ENCODE results near the gene CNOT6L. TPM values are rescaled to one million over a fixed set of nuclear protein-coding genes. Genes with fewer than 3 reads are reported as not detected.

Gene CNOT6L
- polyA plus RNA-seq, 1 of the 3 experiments (the other 2 are of a cell fraction), result 2.8 TPM

DNA sequence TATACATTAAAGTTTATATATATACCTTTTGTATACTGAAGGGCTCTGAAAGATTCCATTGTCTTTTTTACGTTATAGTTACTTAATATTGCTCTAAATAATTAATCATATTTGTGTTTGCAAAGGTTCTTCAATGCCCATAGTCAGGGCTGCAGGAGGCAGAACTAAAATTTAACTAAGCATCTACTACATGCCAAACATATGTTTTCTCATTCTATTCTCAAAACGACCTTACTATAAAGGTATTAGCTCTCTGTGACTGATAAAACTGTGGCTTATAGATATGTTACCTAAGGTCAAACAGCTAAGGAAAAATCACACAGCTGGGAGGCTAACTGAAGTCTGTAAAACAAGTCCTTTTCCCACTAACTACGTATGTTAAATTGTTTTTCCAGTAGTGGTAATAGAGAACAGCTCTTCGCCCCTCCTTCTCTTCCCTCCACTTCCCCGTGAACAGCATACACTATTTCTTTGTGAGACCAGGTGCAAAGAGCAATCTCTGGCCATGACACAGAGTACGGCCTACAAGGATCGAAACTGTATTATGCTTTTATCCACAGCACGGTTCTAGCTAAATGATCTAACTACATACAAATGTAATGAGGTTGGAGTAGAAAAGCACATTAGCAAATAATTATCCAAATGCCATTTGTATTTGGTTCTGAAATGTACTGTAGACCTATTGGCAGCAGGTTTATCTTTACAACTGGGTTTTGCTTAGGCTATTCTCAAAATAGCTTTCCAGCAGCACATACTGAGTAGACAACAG lies 1.7 kb downstream of the CNOT6L start:
- no peaks in the 10 kb centered on the region for H3K9me2 ChIP-seq
- no peak overlapping the region for H2AFZ ChIP-seq (ENCODE audit: low read depth)
- peaks cover 0 to 12% of the 10 kb centered on the region in 2 experiments; a peak in 2 of 4 replicates for H3K4me1 ChIP-seq (ENCODE audit: control insufficient read depth in 1 of 2, insufficient read depth in 2 of 2, low read depth in 1 of 2, low read length in 1 of 2)
- no peak for TF ChIP-seq TEAD4 (IDR thresholded peaks at IDR 0.05; ENCODE audit: borderline replicate concordance, insufficient read depth)
- no peak for TF ChIP-seq TAF1 (IDR thresholded peaks at IDR 0.05; ENCODE audit: borderline replicate concordance, low read depth, low read length)
- no peak for TF ChIP-seq NRF1 (IDR thresholded peaks at IDR 0.05; ENCODE audit: low read depth, low read length)
- TF ChIP-seq, protein P1, sequence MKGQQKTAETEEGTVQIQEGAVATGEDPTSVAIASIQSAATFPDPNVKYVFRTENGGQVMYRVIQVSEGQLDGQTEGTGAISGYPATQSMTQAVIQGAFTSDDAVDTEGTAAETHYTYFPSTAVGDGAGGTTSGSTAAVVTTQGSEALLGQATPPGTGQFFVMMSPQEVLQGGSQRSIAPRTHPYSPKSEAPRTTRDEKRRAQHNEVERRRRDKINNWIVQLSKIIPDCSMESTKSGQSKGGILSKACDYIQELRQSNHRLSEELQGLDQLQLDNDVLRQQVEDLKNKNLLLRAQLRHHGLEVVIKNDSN (IDR thresholded peaks at IDR 0.05; ENCODE audit: borderline replicate concordance, low read depth), result no peak
- no peak for TF ChIP-seq SIN3A (IDR thresholded peaks at IDR 0.05; ENCODE audit: borderline replicate concordance, low read depth, low read length)
- TF ChIP-seq, protein P2, sequence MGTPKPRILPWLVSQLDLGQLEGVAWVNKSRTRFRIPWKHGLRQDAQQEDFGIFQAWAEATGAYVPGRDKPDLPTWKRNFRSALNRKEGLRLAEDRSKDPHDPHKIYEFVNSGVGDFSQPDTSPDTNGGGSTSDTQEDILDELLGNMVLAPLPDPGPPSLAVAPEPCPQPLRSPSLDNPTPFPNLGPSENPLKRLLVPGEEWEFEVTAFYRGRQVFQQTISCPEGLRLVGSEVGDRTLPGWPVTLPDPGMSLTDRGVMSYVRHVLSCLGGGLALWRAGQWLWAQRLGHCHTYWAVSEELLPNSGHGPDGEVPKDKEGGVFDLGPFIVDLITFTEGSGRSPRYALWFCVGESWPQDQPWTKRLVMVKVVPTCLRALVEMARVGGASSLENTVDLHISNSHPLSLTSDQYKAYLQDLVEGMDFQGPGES (IDR thresholded peaks at IDR 0.05; ENCODE audit: low read depth, low read length), result no peak
- no peak for TF ChIP-seq FOXJ3 (CRISPR knock-in tag; IDR thresholded peaks at IDR 0.05)
- TF ChIP-seq, protein P3, sequence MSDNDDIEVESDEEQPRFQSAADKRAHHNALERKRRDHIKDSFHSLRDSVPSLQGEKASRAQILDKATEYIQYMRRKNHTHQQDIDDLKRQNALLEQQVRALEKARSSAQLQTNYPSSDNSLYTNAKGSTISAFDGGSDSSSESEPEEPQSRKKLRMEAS (IDR thresholded peaks at IDR 0.05; ENCODE audit: low read depth), result no peak
- no peak for TF ChIP-seq JUND (IDR thresholded peaks at IDR 0.05)
- TF ChIP-seq GATA2 (CRISPR knock-in tag; IDR thresholded peaks at IDR 0.05), result no peak
- TF ChIP-seq, protein P4, sequence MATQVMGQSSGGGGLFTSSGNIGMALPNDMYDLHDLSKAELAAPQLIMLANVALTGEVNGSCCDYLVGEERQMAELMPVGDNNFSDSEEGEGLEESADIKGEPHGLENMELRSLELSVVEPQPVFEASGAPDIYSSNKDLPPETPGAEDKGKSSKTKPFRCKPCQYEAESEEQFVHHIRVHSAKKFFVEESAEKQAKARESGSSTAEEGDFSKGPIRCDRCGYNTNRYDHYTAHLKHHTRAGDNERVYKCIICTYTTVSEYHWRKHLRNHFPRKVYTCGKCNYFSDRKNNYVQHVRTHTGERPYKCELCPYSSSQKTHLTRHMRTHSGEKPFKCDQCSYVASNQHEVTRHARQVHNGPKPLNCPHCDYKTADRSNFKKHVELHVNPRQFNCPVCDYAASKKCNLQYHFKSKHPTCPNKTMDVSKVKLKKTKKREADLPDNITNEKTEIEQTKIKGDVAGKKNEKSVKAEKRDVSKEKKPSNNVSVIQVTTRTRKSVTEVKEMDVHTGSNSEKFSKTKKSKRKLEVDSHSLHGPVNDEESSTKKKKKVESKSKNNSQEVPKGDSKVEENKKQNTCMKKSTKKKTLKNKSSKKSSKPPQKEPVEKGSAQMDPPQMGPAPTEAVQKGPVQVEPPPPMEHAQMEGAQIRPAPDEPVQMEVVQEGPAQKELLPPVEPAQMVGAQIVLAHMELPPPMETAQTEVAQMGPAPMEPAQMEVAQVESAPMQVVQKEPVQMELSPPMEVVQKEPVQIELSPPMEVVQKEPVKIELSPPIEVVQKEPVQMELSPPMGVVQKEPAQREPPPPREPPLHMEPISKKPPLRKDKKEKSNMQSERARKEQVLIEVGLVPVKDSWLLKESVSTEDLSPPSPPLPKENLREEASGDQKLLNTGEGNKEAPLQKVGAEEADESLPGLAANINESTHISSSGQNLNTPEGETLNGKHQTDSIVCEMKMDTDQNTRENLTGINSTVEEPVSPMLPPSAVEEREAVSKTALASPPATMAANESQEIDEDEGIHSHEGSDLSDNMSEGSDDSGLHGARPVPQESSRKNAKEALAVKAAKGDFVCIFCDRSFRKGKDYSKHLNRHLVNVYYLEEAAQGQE (IDR thresholded peaks at IDR 0.05; ENCODE audit: low read depth, low read length), result no peak
- no peak for TF ChIP-seq MXI1 (IDR thresholded peaks at IDR 0.05; ENCODE audit: low read depth, low read length)
- no peak for TF ChIP-seq RXRA (IDR thresholded peaks at IDR 0.05; ENCODE audit: borderline replicate concordance, low read depth)
- TF ChIP-seq RAD21 (IDR thresholded peaks at IDR 0.05; ENCODE audit: low read length), result no peak
- ChIA-PET CTCF (interaction anchor here (1.0 to 2.7 kb wide), 8 partner anchors 8 to 577 kb away, joined by 3 to 17 read pairs (median 4); partner anchors contain the start of gene MRPL1), POLR2A (no interaction called here)
- no peak for DNase-seq
- no peaks in the 10 kb centered on the region for H3K27me3 ChIP-seq (ENCODE audit: insufficient read depth)
- H3K79me2 ChIP-seq (ENCODE audit: insufficient read depth), result peaks cover 53% of the 10 kb centered on the region
- no peaks in the 10 kb centered on the region; the same call in 1 of the 2 replicates for H3K9me3 ChIP-seq
- peak overlapping the region; percentile 81 to 97 for H3K4me3 ChIP-seq (ENCODE audit: low read depth in 2 of 2, low read length in 1 of 2)
- no peaks in the 10 kb centered on the region for H3K36me3 ChIP-seq (replicated peaks in 1 of 2; ENCODE audit: control insufficient read depth in 1 of 2, insufficient read depth in 2 of 2, low read length in 1 of 2)
- H3K27ac ChIP-seq (ENCODE audit: low read depth in 2 of 2, low read length in 1 of 2), result peak overlapping the region; percentile 77 to 87
- H4K20me1 ChIP-seq (ENCODE audit: insufficient read depth), result peaks cover 7% of the 10 kb centered on the region; the same call in 1 of the 2 replicates
- H3F3A ChIP-seq (replicated peaks; ENCODE audit: insufficient read depth), result peaks cover 17% of the 10 kb centered on the region
- peak overlapping the region; percentile 76 for H3K4me2 ChIP-seq
- 71% methylated on average over 8 of the region's 8 CpGs for WGBS (ENCODE audit: low lambda C conversion rate)
- H3K9ac ChIP-seq, result peak overlapping the region; percentile 89; the same call in 1 of the 2 replicates
